K562 (cell line): ENCODE data around the gene RUNX1. TPM values are rescaled to one million over a fixed set of nuclear protein-coding genes. Genes with fewer than 3 reads are reported as not detected.

Experiments used
- JUND ChIP-seq, 2 experiments: IDR thresholded peaks; 2 replicates in 1 of 2; 3 replicates in 1 of 2; pipeline ENCODE4 v1.6.1; 2011; ENCODE audit warnings: borderline replicate concordance in 2 of 2, low read depth in 2 of 2, low read length in 2 of 2, improper control_type of control experiment in 1 of 2, missing biosample characterization in 1 of 2, missing genetic modification characterization in 1 of 2, missing genetic modification reagents in 1 of 2
- TAF1 ChIP-seq: IDR thresholded peaks from 2 replicates; pipeline ENCODE4 v1.6.1; 2011; ENCODE audit warnings: mild to moderate bottlenecking, low read length, moderate library complexity; ENCODE audit not compliant: insufficient read depth, control insufficient read depth, severe bottlenecking; ENCODE audit errors: extremely low read depth
- ZNF12 ChIP-seq: sonication (generic); formaldehyde crosslinking; IDR thresholded peaks from 2 replicates; pipeline ENCODE4 v1.4.0; 2020; ENCODE audit warnings: mild to moderate bottlenecking, missing genetic modification reagents
- polyA plus RNA-seq, 8 experiments: library from polyadenylated mRNA; depleted of rRNA in 4 of 8; stranded (reverse) in 5 of 8; unstranded in 3 of 8; fragments of >200 nt; fragmentation: Nextera tagmentation in 2 of 8; fragmentation: Illumina TruSeq in 1 of 8; extraction: Ambion mirVana in 2 of 8; extraction: Trizol in 1 of 8; gene quantifications; 2 replicates each; pipeline versions ENCODE4 v1.2.1 to v1.2.3, GENCODE V29; 2011 to 2014; ENCODE audit warnings: inconsistent platforms in 1 of 8, missing spikeins in 1 of 8
- total RNA-seq, 7 experiments: library from RNA; depleted of rRNA in 6 of 7; stranded (reverse); fragments of >200 nt in 6 of 7; fragmentation: Illumina TruSeq in 2 of 7; extraction: Trizol in 2 of 7; gene quantifications; 2 replicates each; pipeline versions ENCODE4 v1.2.1 to v1.2.3, GENCODE V29; 2011 to 2021; ENCODE audit warnings: low replicate concordance in 1 of 7
- TF ChIP-seq, protein P1 (sequence below): sonication (generic); formaldehyde crosslinking; IDR thresholded peaks from 2 replicates; pipeline ENCODE4 v1.8.0; 2022; ENCODE audit warnings: mild to moderate bottlenecking, missing genetic modification reagents, borderline replicate concordance
- TF ChIP-seq, protein P2 (sequence below): fragments of 450-650 bp; IDR thresholded peaks from one replicate; pipeline ENCODE4 v1.6.1; 2018; ENCODE audit warnings: mild to moderate bottlenecking, moderate library complexity; ENCODE audit not compliant: partially characterized antibody
- TF ChIP-seq, protein P3 (sequence below): fragments of 450-650 bp; formaldehyde crosslinking; IDR thresholded peaks from 2 replicates; pipeline ENCODE4 v1.4.0; 2022; ENCODE audit warnings: missing genetic modification characterization
- TF ChIP-seq, protein P4 (sequence below): fragments of 450-650 bp; IDR thresholded peaks from 2 replicates; pipeline ENCODE4 v1.6.1; 2016; ENCODE audit warnings: mild to moderate bottlenecking
- TF ChIP-seq, protein P5 (sequence below): fragments of 450-650 bp; formaldehyde crosslinking; IDR thresholded peaks from 2 replicates; pipeline ENCODE4 v1.4.0; 2020; ENCODE audit warnings: mild to moderate bottlenecking, moderate library complexity

The RUNX1 gene
- total and polyA plus RNA-seq, 9 of the 15 experiments (the other 6 are each of a cell fraction or from before 2014, with no cell fraction given) = 2.2 to 68.6 (median 17.8) TPM

DNA sequence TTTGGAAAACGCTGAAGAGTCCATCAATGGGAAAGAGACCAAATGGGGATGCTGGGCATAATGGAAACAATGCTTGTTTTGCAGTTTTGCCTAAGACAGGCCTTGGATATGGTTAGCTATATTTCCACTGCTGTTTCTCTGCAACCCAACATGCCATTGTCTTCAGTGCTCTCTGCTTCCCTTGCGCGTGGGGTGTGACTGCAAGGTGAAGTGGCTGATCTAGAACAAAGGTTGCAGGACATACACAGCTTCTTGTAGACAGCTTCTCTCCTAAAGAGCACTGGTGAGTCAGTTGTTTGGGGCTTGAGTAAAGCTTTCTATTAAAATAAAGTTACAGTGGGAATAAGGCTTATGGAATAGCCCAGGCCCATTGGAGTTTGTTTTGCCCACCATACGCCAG lies 33.0 kb downstream of the RUNX1 start (continued):
- TF ChIP-seq, protein P1, sequence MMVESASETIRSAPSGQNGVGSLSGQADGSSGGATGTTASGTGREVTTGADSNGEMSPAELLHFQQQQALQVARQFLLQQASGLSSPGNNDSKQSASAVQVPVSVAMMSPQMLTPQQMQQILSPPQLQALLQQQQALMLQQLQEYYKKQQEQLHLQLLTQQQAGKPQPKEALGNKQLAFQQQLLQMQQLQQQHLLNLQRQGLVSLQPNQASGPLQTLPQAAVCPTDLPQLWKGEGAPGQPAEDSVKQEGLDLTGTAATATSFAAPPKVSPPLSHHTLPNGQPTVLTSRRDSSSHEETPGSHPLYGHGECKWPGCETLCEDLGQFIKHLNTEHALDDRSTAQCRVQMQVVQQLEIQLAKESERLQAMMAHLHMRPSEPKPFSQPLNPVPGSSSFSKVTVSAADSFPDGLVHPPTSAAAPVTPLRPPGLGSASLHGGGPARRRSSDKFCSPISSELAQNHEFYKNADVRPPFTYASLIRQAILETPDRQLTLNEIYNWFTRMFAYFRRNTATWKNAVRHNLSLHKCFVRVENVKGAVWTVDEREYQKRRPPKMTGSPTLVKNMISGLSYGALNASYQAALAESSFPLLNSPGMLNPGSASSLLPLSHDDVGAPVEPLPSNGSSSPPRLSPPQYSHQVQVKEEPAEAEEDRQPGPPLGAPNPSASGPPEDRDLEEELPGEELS (CRISPR knock-in tag) = no peak
- TF ChIP-seq, protein P2, sequence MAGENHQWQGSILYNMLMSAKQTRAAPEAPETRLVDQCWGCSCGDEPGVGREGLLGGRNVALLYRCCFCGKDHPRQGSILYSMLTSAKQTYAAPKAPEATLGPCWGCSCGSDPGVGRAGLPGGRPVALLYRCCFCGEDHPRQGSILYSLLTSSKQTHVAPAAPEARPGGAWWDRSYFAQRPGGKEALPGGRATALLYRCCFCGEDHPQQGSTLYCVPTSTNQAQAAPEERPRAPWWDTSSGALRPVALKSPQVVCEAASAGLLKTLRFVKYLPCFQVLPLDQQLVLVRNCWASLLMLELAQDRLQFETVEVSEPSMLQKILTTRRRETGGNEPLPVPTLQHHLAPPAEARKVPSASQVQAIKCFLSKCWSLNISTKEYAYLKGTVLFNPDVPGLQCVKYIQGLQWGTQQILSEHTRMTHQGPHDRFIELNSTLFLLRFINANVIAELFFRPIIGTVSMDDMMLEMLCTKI = no peak
- TF ChIP-seq ZNF12 (CRISPR knock-in tag) (no peak), TAF1 (no peak), JUND (IDR thresholded peaks at IDR 0.05; ENCODE audit: borderline replicate concordance, low read depth, low read length) (no peak), JUND (tag; IDR thresholded peaks at IDR 0.05; ENCODE audit: borderline replicate concordance, low read depth, low read length) (no peak)
- TF ChIP-seq, protein P3, sequence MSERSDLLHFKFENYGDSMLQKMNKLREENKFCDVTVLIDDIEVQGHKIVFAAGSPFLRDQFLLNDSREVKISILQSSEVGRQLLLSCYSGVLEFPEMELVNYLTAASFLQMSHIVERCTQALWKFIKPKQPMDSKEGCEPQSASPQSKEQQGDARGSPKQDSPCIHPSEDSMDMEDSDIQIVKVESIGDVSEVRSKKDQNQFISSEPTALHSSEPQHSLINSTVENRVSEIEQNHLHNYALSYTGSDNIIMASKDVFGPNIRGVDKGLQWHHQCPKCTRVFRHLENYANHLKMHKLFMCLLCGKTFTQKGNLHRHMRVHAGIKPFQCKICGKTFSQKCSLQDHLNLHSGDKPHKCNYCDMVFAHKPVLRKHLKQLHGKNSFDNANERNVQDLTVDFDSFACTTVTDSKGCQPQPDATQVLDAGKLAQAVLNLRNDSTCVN (CRISPR knock-in tag) = no peak
- TF ChIP-seq, protein P4, sequence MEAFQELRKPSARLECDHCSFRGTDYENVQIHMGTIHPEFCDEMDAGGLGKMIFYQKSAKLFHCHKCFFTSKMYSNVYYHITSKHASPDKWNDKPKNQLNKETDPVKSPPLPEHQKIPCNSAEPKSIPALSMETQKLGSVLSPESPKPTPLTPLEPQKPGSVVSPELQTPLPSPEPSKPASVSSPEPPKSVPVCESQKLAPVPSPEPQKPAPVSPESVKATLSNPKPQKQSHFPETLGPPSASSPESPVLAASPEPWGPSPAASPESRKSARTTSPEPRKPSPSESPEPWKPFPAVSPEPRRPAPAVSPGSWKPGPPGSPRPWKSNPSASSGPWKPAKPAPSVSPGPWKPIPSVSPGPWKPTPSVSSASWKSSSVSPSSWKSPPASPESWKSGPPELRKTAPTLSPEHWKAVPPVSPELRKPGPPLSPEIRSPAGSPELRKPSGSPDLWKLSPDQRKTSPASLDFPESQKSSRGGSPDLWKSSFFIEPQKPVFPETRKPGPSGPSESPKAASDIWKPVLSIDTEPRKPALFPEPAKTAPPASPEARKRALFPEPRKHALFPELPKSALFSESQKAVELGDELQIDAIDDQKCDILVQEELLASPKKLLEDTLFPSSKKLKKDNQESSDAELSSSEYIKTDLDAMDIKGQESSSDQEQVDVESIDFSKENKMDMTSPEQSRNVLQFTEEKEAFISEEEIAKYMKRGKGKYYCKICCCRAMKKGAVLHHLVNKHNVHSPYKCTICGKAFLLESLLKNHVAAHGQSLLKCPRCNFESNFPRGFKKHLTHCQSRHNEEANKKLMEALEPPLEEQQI = no peak
- TF ChIP-seq, protein P5, sequence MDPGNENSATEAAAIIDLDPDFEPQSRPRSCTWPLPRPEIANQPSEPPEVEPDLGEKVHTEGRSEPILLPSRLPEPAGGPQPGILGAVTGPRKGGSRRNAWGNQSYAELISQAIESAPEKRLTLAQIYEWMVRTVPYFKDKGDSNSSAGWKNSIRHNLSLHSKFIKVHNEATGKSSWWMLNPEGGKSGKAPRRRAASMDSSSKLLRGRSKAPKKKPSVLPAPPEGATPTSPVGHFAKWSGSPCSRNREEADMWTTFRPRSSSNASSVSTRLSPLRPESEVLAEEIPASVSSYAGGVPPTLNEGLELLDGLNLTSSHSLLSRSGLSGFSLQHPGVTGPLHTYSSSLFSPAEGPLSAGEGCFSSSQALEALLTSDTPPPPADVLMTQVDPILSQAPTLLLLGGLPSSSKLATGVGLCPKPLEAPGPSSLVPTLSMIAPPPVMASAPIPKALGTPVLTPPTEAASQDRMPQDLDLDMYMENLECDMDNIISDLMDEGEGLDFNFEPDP (CRISPR knock-in tag) = no peak
